Body of pancreas (tissue), 4 donors: ENCODE measurements around the gene GJB3. TPM values are rescaled to one million over a fixed set of nuclear protein-coding genes. Genes with fewer than 3 reads are reported as not detected.

Experiments used
- ATAC-seq: fragments of 150-250 bp; one replicate; pipeline ENCODE4 v1.9.1; 2016
- DNase-seq, 4 donors: peaks; one replicate each; pipeline ENCODE4 v3.0.0-alpha.2; 2019
- H3K27ac ChIP-seq, 4 donors: fragments of 200-600 bp; sonication (generic); 1 replicate in 3 of 4; 2 replicates in 1 of 4; pipeline versions ENCODE4 v1.5.1 to v1.6.1; 2016 to 2019; ENCODE audit warnings: mild to moderate bottlenecking in 1 of 4, mixed read lengths in 1 of 4, moderate library complexity in 1 of 4
- H3K27me3 ChIP-seq, 2 donors: fragments of 200-600 bp; sonication (generic); one replicate each; pipeline ENCODE4 v1.6.0; 2016; ENCODE audit warnings: mild to moderate bottlenecking in 1 of 2
- H3K36me3 ChIP-seq, 2 donors: fragments of 200-600 bp; sonication (generic); replicated peaks in 1 of 2; 2 replicates each; pipeline ENCODE4 v1.5.1; 2016; ENCODE audit warnings: low read depth in 2 of 2; ENCODE audit not compliant: insufficient read depth in 1 of 2
- H3K4me1 ChIP-seq: fragments of 200-600 bp; sonication (generic); one replicate; pipeline ENCODE4 v1.6.0; 2016
- H3K4me3 ChIP-seq, 2 donors: fragments of 200-600 bp; sonication (generic); 1 replicate in 1 of 2; 2 replicates in 1 of 2; pipeline ENCODE4 v1.5.1; 2016 to 2019
- H3K9me3 ChIP-seq, 3 donors: fragments of 200-600 bp; sonication (generic); 1 replicate in 2 of 3; 2 replicates in 1 of 3; pipeline ENCODE4 v1.5.1; 2016
- POLR2A ChIP-seq, 3 donors: fragments of 450-650 bp; IDR thresholded peaks; one replicate each; pipeline ENCODE4 v1.6.1; 2016; ENCODE audit warnings: antibody characterized with exemption in 3 of 3, mild to moderate bottlenecking in 2 of 3
- WGBS, 2 donors: methylation state at CpG; one replicate each; pipeline ENCODE4 v1.1.5; 2017; 5-methylcytosine and 5-hydroxymethylcytosine counted together
- intact Hi-C: fragments of 100-400 bp; cut with DNase I; formaldehyde crosslinking; loops from one replicate; pipeline ENCODE4 v1.15.1; 2023
- total RNA-seq, 2 donors: library from RNA; depleted of rRNA; stranded (reverse); fragments of >200 nt; gene quantifications; one replicate each; pipeline ENCODE4 v1.1.0, GENCODE V29; 2016
- TF ChIP-seq, protein P1 (sequence below), 7 experiments: fragments of 450-650 bp in 4 of 7; fragments of 200-600 bp in 3 of 7; sonication (generic) in 3 of 7; IDR thresholded peaks; one replicate each; pipeline ENCODE4 v1.5.1; 2016 to 2019; ENCODE audit warnings: antibody characterized with exemption in 7 of 7

Gene GJB3
- total RNA-seq, 2 donors from 2014 or later: 0.52 TPM; not detected in 1

DNA sequence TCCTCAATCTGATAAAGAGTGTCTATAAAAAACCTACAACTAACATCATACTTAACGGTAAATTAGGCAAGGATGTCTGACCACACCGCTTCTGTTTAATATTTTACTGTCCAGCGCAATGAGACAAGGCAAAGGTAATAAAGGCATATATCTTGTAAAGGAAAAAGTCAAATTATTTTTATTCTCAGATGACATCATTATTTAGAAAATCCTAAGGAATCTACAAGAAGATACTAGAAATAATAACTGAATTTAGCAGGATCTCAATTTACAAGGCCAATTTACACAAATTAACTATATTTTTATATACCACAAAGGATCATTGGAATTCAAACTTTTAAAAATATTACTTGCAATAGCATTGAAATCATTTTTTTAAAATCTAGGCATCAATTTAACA is 41.2 kb downstream of the GJB3 start:
- 79 to 82% methylated on average over 3 of the region's 3 CpGs for WGBS, 2 donors

DNA sequence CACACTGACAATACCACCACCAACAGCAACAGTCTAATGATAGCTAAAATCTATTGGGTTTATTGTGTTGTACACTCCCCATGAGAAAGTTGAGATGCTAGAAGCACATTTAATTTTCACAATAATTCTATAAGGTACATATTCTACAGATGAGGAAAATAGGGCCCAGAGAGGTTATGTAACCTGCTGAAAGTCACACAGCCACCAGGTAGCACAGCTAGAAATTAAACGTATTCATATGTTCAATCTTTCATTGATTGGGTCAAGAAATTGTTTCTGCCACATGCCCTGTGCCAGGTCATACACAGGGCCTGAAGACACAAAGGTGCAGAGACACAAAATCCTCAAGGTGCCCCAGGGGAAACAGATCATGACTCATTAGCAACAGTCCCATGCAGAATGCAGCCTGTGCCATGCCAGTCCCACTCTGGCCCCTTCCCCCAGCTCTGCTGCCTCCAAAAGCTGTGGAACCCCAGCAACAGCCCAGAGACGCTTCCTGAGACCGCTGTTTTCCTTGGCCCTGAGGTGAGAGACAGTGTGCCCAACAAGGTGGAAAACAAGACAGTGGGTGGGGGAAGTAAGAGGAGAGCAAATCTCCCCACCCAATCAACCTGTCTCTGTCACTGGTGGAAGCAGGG is 43.9 kb downstream of the GJB3 start:
- intact Hi-C loops: no loop called here
- H3K27me3 ChIP-seq: no peaks in the 10 kb centered on the region
- peak; percentile 28 for ATAC-seq
- no peak overlapping the region for H3K4me3 ChIP-seq
- TF ChIP-seq, protein P1, sequence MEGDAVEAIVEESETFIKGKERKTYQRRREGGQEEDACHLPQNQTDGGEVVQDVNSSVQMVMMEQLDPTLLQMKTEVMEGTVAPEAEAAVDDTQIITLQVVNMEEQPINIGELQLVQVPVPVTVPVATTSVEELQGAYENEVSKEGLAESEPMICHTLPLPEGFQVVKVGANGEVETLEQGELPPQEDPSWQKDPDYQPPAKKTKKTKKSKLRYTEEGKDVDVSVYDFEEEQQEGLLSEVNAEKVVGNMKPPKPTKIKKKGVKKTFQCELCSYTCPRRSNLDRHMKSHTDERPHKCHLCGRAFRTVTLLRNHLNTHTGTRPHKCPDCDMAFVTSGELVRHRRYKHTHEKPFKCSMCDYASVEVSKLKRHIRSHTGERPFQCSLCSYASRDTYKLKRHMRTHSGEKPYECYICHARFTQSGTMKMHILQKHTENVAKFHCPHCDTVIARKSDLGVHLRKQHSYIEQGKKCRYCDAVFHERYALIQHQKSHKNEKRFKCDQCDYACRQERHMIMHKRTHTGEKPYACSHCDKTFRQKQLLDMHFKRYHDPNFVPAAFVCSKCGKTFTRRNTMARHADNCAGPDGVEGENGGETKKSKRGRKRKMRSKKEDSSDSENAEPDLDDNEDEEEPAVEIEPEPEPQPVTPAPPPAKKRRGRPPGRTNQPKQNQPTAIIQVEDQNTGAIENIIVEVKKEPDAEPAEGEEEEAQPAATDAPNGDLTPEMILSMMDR (IDR thresholded peaks at IDR 0.05): no peak
- TF ChIP-seq POLR2A (IDR thresholded peaks at IDR 0.05): no peak
- H3K36me3 ChIP-seq: no peaks in the 10 kb centered on the region
- no peaks in the 10 kb centered on the region for H3K9me3 ChIP-seq
- peaks cover 51% of the 10 kb centered on the region for H3K4me1 ChIP-seq
- peak in 1 of 4 donors; percentile 45 for DNase-seq
- 12 to 51% methylated on average over 3 of the region's 3 CpGs for WGBS, 2 donors
- H3K27ac ChIP-seq: peak overlapping the region; percentile 25 to 88 (median 77)

More for the DNA sequence above, 41.2 kb downstream of the GJB3 start:
- ATAC-seq (no peak), DNase-seq (no peak)
- Histone ChIP-seq H3K27me3 (no peaks in the 10 kb centered on the region), H3K27ac (no peak overlapping the region), H3K36me3 (no peaks in the 10 kb centered on the region), H3K4me3 (no peak overlapping the region), H3K9me3 (no peaks in the 10 kb centered on the region), H3K4me1 (peaks cover 30% of the 10 kb centered on the region)
- intact Hi-C loops: no loop called here
- TF ChIP-seq, protein P1 (IDR thresholded peaks at IDR 0.05): no peak
- no peak for TF ChIP-seq POLR2A (IDR thresholded peaks at IDR 0.05)

DNA sequence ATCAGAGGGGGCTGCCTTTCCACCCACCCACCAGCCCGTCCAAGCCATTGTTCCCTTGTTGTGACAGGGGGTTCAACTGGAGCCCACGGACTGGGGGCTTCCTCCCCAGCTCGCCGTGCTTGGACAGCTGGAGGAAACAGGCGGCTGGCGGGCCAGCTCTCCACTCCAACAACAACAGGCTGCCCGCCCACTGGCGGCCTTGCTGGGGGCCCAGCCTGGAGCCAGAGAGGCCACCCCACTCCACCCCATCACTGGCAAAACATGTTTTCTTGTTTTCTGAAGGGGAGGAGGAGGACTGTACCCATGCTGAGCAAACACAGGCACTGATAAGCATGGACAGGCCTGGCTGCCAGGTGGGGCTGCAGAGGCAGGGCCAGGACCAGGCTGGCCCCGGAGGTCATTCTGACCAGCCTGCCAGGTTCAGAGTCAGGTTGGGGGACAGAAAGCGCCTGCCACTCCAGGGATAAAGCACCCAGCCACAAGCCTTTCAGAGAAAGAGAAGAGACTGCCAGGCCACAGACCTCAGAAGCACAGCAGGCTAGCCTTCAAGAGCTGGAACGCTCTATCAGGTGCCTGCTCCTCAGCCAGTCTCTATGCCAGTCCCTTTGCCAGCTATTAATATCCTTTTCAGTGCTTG is 44.6 kb downstream of the GJB3 start:
- TF ChIP-seq, protein P1 (IDR thresholded peaks at IDR 0.05): peak in 1 of 7 experiments; percentile 22
- peak; percentile 16 to 73 (median 29) for TF ChIP-seq POLR2A (IDR thresholded peaks at IDR 0.05)
- Histone ChIP-seq H3K9me3 (no peaks in the 10 kb centered on the region), H3K27me3 (no peaks in the 10 kb centered on the region), H3K4me3 (no peak overlapping the region), H3K27ac (peak overlapping the region; percentile 25 to 88 (median 77)), H3K4me1 (peaks cover 51% of the 10 kb centered on the region), H3K36me3 (no peaks in the 10 kb centered on the region)
- DNase-seq (peak; percentile 54 to 85 (median 75)), ATAC-seq (peak; percentile 95)
- intact Hi-C loops: no loop called here
- 20 to 21% methylated on average over 7 to 11 of the region's 11 CpGs for WGBS, 2 donors

DNA sequence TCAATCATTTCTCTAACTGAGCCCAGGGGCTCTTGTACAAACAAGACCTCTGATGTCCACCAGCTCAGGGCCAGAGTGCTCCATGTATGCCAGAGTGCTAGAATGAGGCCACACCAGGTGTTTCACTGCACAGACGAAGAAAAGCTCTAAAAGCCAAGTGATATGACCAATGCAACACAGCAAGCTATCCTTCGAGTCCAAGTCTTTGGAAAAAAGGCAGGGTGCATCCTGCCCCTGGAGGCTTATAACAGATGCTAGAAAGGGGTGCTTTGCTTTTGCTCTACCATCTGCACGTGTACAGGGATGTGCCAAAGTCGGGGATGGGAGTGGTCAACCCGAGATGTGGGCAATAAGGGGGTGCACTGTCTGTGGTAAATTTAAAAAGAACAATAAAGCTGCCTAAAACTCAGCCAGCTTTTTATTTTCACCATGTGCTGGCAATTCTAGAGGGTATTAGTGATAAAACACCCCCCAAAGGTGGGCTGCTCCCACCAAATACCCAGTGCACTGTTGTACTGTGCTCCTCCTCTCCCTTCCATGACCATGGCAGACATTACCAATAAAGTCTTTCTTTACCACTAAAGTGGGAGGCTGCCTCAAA is 46.4 kb downstream of the GJB3 start:
- H3K27ac ChIP-seq: peak overlapping the region in 1 of 4 donors; percentile 44
- no peaks in the 10 kb centered on the region for H3K9me3 ChIP-seq
- TF ChIP-seq, protein P1 (IDR thresholded peaks at IDR 0.05): no peak
- no peak for TF ChIP-seq POLR2A (IDR thresholded peaks at IDR 0.05)
- no peak for ATAC-seq
- H3K27me3 ChIP-seq: no peaks in the 10 kb centered on the region
- 62 to 78% methylated on average over 5 of the region's 5 CpGs for WGBS, 2 donors
- peaks cover 51% of the 10 kb centered on the region for H3K4me1 ChIP-seq
- no peak for DNase-seq
- intact Hi-C loops: no loop called here
- no peaks in the 10 kb centered on the region for H3K36me3 ChIP-seq
- H3K4me3 ChIP-seq: no peak overlapping the region
